Natural killer cell (primary cell): Measurements from ENCODE around the gene INO80. TPM values are rescaled to one million over a fixed set of nuclear protein-coding genes. Genes with fewer than 3 reads are reported as not detected.

ENCODE experiments used
- ATAC-seq, 3 donors: fragments of 150-1000 bp in 2 of 3; fragments of 200-7000 bp in 1 of 3; cut with Tn5 transposase; 1 replicate in 1 of 3; 2 replicates in 2 of 3; pipeline ENCODE4 v1.10.0; 2021; ENCODE audit warnings: mild to moderate bottlenecking in 2 of 3, moderate library complexity in 2 of 3
- DNase-seq, 2 donors: peaks; one replicate each; pipeline versions ENCODE4 v3.0.0 to v3.0.0-alpha.2; 2013 to 2021; ENCODE audit warnings: mixed read lengths in 1 of 2
- H3K27ac ChIP-seq: one replicate; pipeline ENCODE4 v1.5.1; 2013; ENCODE audit warnings: mild to moderate bottlenecking, low read length
- H3K27me3 ChIP-seq: one replicate; pipeline ENCODE4 v1.6.1; 2013; ENCODE audit warnings: low read length; ENCODE audit not compliant: control insufficient read depth, insufficient read depth
- H3K36me3 ChIP-seq: one replicate; pipeline ENCODE4 v1.6.1; 2013; ENCODE audit warnings: low read length; ENCODE audit not compliant: control insufficient read depth, insufficient read depth
- H3K4me1 ChIP-seq: one replicate; pipeline ENCODE4 v1.6.1; 2013; ENCODE audit warnings: low read length; ENCODE audit not compliant: control insufficient read depth, insufficient read depth
- H3K4me3 ChIP-seq: one replicate; pipeline ENCODE4 v1.5.1; 2013; ENCODE audit warnings: low read length
- H3K9me3 ChIP-seq: one replicate; pipeline ENCODE4 v1.6.1; 2013; ENCODE audit warnings: low read length; ENCODE audit not compliant: control insufficient read depth, insufficient read depth
- H3K27ac Mint-ChIP-seq, 2 donors: one replicate each; pipeline ENCODE4 v1.8.0; 2022; ENCODE audit warnings: mild to moderate bottlenecking in 2 of 2, mixed read lengths in 2 of 2, moderate library complexity in 1 of 2
- H3K27me3 Mint-ChIP-seq, 2 donors: one replicate each; pipeline ENCODE4 v1.8.0; 2022; ENCODE audit warnings: low read depth in 2 of 2, mixed read lengths in 2 of 2
- H3K36me3 Mint-ChIP-seq: one replicate; pipeline ENCODE4 v1.8.0; 2022; ENCODE audit warnings: mixed read lengths
- H3K4me1 Mint-ChIP-seq, 2 donors: one replicate each; pipeline ENCODE4 v1.8.0; 2022; ENCODE audit warnings: mixed read lengths in 2 of 2
- H3K4me3 Mint-ChIP-seq: one replicate; pipeline ENCODE4 v1.8.0; 2022; ENCODE audit warnings: mild to moderate bottlenecking, moderate library complexity, mixed read lengths
- H3K9me3 Mint-ChIP-seq, 2 donors: one replicate each; pipeline ENCODE4 v1.8.0; 2022; ENCODE audit warnings: mixed read lengths in 2 of 2
- WGBS: methylation state at CpG from one replicate; pipeline ENCODE4 v1.1.7; 2013; ENCODE audit warnings: missing lambda C conversion rate; ENCODE audit not compliant: insufficient coverage; 5-methylcytosine and 5-hydroxymethylcytosine counted together
- intact Hi-C: fragments of 100-400 bp; cut with micrococcal nuclease; formaldehyde crosslinking; loops from one replicate; pipeline ENCODE4 v1.14.2; 2022
- total RNA-seq, 4 donors: library from RNA; stranded (reverse); fragments of 120-200 nt in 1 of 4; gene quantifications; one replicate each; pipeline versions ENCODE4 v1.2.3 to v1.2.4, GENCODE V29; 2013 to 2022
- TF ChIP-seq, protein P1 (sequence below): fragments of 200-600 bp; IDR thresholded peaks from one replicate; pipeline ENCODE4 v1.8.0; 2022; ENCODE audit warnings: antibody characterized with exemption

The INO80 gene
- total RNA-seq, 3 donors from 2014 or later (not counting 1 experiment from before 2014, with no cell fraction given) = 36.4 to 45.7 (median 43.9) TPM

DNA sequence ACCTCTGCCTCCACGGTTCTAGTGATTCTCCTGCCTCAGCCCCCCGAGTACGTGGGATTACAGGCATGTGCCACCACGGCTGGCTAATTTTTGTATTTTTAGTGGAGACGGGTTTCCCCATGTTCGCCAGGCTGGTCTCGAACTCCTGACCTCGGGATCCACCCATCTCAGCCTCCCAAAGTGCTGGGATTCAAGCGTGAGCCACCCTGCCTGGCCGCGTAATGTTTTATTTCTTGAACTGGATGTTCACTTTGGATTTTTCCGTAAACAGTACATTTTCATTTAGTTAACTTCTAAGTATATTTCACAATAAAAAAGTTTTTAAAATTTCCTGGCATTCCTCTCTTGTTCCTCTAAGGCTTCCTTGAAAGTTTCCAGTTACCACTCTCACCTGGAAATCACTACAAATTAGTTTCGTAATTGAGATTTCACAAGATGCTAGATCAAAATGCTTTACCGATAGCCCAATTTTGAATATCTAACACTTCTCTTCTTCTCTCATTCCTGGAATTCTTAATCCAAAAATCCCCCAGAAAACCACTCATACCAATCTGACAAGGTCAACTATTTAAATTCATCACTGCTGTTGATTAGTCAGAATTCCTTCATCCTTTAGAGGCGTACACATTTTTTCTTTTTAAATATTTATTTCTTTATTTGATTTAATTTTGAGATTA, 44.7 kb upstream of the INO80 start:
- no peak overlapping the region for H3K27ac Mint-ChIP-seq
- DNase-seq (no peak), ATAC-seq (no peak)
- no peaks in the 10 kb centered on the region for H3K27me3 Mint-ChIP-seq
- H3K4me1 Mint-ChIP-seq = no peaks in the 10 kb centered on the region
- TF ChIP-seq, protein P1, sequence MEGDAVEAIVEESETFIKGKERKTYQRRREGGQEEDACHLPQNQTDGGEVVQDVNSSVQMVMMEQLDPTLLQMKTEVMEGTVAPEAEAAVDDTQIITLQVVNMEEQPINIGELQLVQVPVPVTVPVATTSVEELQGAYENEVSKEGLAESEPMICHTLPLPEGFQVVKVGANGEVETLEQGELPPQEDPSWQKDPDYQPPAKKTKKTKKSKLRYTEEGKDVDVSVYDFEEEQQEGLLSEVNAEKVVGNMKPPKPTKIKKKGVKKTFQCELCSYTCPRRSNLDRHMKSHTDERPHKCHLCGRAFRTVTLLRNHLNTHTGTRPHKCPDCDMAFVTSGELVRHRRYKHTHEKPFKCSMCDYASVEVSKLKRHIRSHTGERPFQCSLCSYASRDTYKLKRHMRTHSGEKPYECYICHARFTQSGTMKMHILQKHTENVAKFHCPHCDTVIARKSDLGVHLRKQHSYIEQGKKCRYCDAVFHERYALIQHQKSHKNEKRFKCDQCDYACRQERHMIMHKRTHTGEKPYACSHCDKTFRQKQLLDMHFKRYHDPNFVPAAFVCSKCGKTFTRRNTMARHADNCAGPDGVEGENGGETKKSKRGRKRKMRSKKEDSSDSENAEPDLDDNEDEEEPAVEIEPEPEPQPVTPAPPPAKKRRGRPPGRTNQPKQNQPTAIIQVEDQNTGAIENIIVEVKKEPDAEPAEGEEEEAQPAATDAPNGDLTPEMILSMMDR = no peak
- H3K27me3 ChIP-seq = no peaks in the 10 kb centered on the region
- no peaks in the 10 kb centered on the region for H3K36me3 ChIP-seq
- H3K4me3 ChIP-seq = no peak overlapping the region
- no peaks in the 10 kb centered on the region for H3K36me3 Mint-ChIP-seq
- H3K9me3 Mint-ChIP-seq = no peaks in the 10 kb centered on the region
- whole genome bisulfite sequencing = 89% methylated on average over 14 of the region's 15 CpGs
- no peak overlapping the region for H3K27ac ChIP-seq
- H3K4me1 ChIP-seq = no peaks in the 10 kb centered on the region
- intact Hi-C loops = no loop called here
- no peaks in the 10 kb centered on the region for H3K9me3 ChIP-seq
- H3K4me3 Mint-ChIP-seq = no peak overlapping the region

DNA sequence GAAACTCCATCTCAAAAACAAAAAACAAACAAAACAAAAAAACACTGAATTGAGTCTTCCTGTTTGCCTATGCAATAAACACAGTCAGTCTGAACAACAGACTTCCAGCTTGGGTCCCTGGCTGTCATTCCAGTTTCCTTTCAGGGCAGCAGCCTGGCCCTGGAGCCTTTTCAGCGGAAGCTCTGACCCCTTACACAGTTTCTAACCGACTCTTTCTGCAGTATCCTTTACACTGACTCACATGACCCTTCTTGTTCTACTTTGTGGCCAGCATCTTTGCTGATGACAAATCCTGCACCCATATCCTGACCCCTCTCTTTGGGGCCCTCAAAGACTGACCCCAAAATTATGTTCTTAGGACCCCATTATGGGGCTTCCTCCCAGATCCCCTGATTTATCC, 38.3 kb upstream of the INO80 start:
- Histone ChIP-seq H3K27ac (no peak overlapping the region), H3K4me3 (no peak overlapping the region), H3K4me1 (no peaks in the 10 kb centered on the region), H3K27me3 (no peaks in the 10 kb centered on the region), H3K36me3 (no peaks in the 10 kb centered on the region), H3K9me3 (no peaks in the 10 kb centered on the region)
- ATAC-seq (no peak), DNase-seq (no peak)
- TF ChIP-seq, protein P1 = no peak
- H3K4me1 Mint-ChIP-seq = no peaks in the 10 kb centered on the region
- intact Hi-C loops = no loop called here
- no peaks in the 10 kb centered on the region for H3K27me3 Mint-ChIP-seq
- H3K36me3 Mint-ChIP-seq = no peaks in the 10 kb centered on the region
- no peak overlapping the region for H3K27ac Mint-ChIP-seq
- no peak overlapping the region for H3K4me3 Mint-ChIP-seq
- H3K9me3 Mint-ChIP-seq = no peaks in the 10 kb centered on the region
- 76% methylated on average over 2 of the region's 2 CpGs for WGBS

DNA sequence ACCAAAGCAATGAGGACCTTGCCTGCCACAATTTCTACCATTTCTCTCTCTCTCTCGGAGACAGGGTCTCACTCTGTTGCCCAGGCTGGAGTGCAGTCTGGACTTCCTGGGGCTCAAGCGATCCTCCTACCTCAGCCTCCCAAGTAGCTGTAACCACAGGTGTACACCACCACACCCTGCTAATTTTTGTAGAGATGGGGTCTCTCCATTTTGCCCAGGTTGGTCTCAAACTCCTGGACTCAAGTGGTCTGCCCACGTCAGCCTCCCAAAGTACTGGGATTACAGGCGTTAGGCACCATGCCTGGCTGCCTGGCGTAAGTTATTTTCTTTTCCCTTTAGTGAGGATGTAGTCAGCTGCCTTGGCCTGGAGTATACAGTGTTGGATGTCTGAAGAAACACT, 37.7 kb upstream of the INO80 start:
- H3K4me3 Mint-ChIP-seq = no peak overlapping the region
- no peaks in the 10 kb centered on the region for H3K9me3 Mint-ChIP-seq
- H3K4me1 ChIP-seq = no peaks in the 10 kb centered on the region
- H3K27me3 Mint-ChIP-seq = no peaks in the 10 kb centered on the region
- no peaks in the 10 kb centered on the region for H3K27me3 ChIP-seq
- no peaks in the 10 kb centered on the region for H3K36me3 Mint-ChIP-seq
- no peak overlapping the region for H3K27ac ChIP-seq
- H3K27ac Mint-ChIP-seq = no peak overlapping the region
- WGBS = 91% methylated on average over 5 of the region's 5 CpGs
- TF ChIP-seq, protein P1 = no peak
- H3K4me1 Mint-ChIP-seq = no peaks in the 10 kb centered on the region
- intact Hi-C loops = no loop called here
- ATAC-seq = no peak
- H3K36me3 ChIP-seq = no peaks in the 10 kb centered on the region
- H3K4me3 ChIP-seq = no peak overlapping the region
- no peak for DNase-seq
- no peaks in the 10 kb centered on the region for H3K9me3 ChIP-seq

DNA sequence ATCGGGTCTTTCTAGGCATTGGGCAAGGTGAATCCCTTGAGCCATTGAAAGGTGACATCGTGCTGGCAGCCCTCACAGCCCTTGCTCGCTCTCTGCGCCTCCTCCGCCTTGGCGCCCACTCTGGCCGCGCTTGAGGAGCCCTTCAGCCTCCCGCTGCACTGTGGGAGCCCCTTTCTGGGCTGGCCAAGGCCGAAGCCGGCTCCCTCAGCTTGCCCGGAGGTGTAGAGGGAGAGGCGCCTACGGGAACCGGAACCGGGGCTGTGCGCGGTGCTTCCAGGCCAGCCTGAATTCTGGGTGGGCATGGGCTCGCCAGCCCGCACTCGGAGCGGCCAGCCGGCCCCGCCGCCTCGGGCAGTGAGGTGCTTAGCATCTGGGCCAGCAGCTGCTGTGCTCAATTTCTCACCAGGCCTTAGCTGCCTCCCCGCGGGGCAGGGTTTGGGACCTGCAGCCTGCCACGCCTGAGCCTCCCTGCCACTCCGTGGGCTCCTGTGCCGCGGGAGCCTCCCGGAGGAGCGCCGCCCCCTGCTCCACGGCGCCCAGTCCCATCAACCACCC, 35.4 kb upstream of the INO80 start:
- H3K27me3 Mint-ChIP-seq = no peaks in the 10 kb centered on the region
- TF ChIP-seq, protein P1 = no peak
- no peak for ATAC-seq
- no peak for DNase-seq
- no peaks in the 10 kb centered on the region for H3K27me3 ChIP-seq
- WGBS = 96% methylated on average over 37 of the region's 37 CpGs
- no peaks in the 10 kb centered on the region for H3K36me3 ChIP-seq
- H3K4me1 ChIP-seq = no peaks in the 10 kb centered on the region
- no peaks in the 10 kb centered on the region for H3K4me1 Mint-ChIP-seq
- intact Hi-C loops = no loop called here
- no peaks in the 10 kb centered on the region for H3K9me3 ChIP-seq
- no peaks in the 10 kb centered on the region for H3K9me3 Mint-ChIP-seq
- no peak overlapping the region for H3K4me3 Mint-ChIP-seq
- H3K36me3 Mint-ChIP-seq = no peaks in the 10 kb centered on the region
- no peak overlapping the region for H3K27ac ChIP-seq
- H3K4me3 ChIP-seq = no peak overlapping the region
- no peak overlapping the region for H3K27ac Mint-ChIP-seq
